Measurements from ENCODE around the gene NCAPH2. TPM values are rescaled to one million over a fixed set of nuclear protein-coding genes. Genes with fewer than 3 reads are reported as not detected.

Gene NCAPH2
- total and polyA plus RNA-seq, 2 of the 13 experiments (the other 11 are each of a cell fraction or from before 2014, with no cell fraction given), result 28.1 to 64.4 TPM

- TF ChIP-seq ZGPAT (CRISPR knock-in tag; IDR thresholded peaks at IDR 0.05) (peak; percentile 37; the same call in 1 of the 2 replicates), NFKBIZ (CRISPR knock-in tag; IDR thresholded peaks at IDR 0.05) (0 out of 2 replicates have a peak, but pooled peaks have one; percentile 14), ZNF589 (CRISPR knock-in tag; conservative IDR thresholded peaks at IDR 0.05) (no peak), HOXA5 (CRISPR knock-in tag; IDR thresholded peaks at IDR 0.05) (0 out of 2 replicates have a peak, but pooled peaks have one; percentile 20), ZNF792 (CRISPR knock-in tag; IDR thresholded peaks at IDR 0.05) (peak; percentile 32; the same call in 1 of the 2 replicates), RBM22 (optimal IDR thresholded peaks at IDR 0.05; ENCODE audit: low read length) (no peak), SKI (IDR thresholded peaks at IDR 0.05; ENCODE audit: partially characterized antibody) (peak; percentile 78), ZNF501 (CRISPR knock-in tag; IDR thresholded peaks at IDR 0.05) (no peak), ZNF773 (CRISPR knock-in tag; IDR thresholded peaks at IDR 0.05; ENCODE audit: borderline replicate concordance) (0 out of 2 replicates have a peak, but pooled peaks have one; percentile 46), HNF4G (IDR thresholded peaks at IDR 0.05; ENCODE audit: borderline replicate concordance, low read depth, low read length) (peak; percentile 52; the same call in 1 of the 2 replicates), HNF4G (CRISPR knock-in tag; IDR thresholded peaks at IDR 0.05; ENCODE audit: borderline replicate concordance, low read depth) (no peak; the same call in 1 of the 2 replicates), HMGA1 (CRISPR knock-in tag; conservative IDR thresholded peaks at IDR 0.05) (no peak), RERE (CRISPR knock-in tag; IDR thresholded peaks at IDR 0.05; ENCODE audit: low read depth) (peak; percentile 12; the same call in 1 of the 2 replicates), ZNF136 (CRISPR knock-in tag; IDR thresholded peaks at IDR 0.05; ENCODE audit: low read depth) (no peak), RFXAP (CRISPR knock-in tag; IDR thresholded peaks at IDR 0.05; ENCODE audit: borderline replicate concordance) (no peak)
- TF ChIP-seq, protein P1, sequence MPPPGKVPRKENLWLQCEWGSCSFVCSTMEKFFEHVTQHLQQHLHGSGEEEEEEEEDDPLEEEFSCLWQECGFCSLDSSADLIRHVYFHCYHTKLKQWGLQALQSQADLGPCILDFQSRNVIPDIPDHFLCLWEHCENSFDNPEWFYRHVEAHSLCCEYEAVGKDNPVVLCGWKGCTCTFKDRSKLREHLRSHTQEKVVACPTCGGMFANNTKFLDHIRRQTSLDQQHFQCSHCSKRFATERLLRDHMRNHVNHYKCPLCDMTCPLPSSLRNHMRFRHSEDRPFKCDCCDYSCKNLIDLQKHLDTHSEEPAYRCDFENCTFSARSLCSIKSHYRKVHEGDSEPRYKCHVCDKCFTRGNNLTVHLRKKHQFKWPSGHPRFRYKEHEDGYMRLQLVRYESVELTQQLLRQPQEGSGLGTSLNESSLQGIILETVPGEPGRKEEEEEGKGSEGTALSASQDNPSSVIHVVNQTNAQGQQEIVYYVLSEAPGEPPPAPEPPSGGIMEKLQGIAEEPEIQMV (CRISPR knock-in tag; IDR thresholded peaks at IDR 0.05; ENCODE audit: low read depth), result peak; percentile 97
- TF ChIP-seq, protein P2, sequence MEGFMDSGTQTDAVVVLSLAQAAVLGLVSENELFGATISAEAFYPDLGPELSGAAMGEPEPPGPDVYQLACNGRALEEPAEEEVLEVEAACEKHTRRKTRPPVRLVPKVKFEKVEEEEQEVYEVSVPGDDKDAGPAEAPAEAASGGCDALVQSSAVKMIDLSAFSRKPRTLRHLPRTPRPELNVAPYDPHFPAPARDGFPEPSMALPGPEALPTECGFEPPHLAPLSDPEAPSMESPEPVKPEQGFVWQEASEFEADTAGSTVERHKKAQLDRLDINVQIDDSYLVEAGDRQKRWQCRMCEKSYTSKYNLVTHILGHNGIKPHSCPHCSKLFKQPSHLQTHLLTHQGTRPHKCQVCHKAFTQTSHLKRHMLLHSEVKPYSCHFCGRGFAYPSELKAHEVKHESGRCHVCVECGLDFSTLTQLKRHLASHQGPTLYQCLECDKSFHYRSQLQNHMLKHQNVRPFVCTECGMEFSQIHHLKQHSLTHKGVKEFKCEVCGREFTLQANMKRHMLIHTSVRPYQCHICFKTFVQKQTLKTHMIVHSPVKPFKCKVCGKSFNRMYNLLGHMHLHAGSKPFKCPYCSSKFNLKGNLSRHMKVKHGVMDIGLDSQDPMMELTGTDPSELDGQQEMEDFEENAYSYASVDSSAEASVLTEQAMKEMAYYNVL (CRISPR knock-in tag; IDR thresholded peaks at IDR 0.05; ENCODE audit: borderline replicate concordance), result peak; percentile 8; the same call in 1 of the 2 replicates
These were observed 22.0 kb downstream of the NCAPH2 start, which contains the start of gene TYMP (continued) for GRCh38 chr22:50529897-50530579.

All from HepG2 (cell line).